K562 (cell line): ENCODE measurements around the gene GABRB1.

Experiments used
- CTCF ChIP-seq, 3 experiments: IDR thresholded peaks in 2 of 3; conservative IDR thresholded peaks in 1 of 3; 2 replicates each; pipeline ENCODE4 v1.5.1; 2011 to 2012; ENCODE audit warnings: low read length in 3 of 3, mild to moderate bottlenecking in 3 of 3, control low read depth in 2 of 3, improper control_type of control experiment in 1 of 3, inconsistent platforms in 1 of 3, low read depth in 1 of 3, mixed read lengths in 1 of 3, moderate library complexity in 1 of 3; ENCODE audit not compliant: insufficient read depth in 2 of 3
- JUND ChIP-seq, 2 experiments: IDR thresholded peaks; 2 replicates in 1 of 2; 3 replicates in 1 of 2; pipeline ENCODE4 v1.6.1; 2011; ENCODE audit warnings: borderline replicate concordance in 2 of 2, low read depth in 2 of 2, low read length in 2 of 2, improper control_type of control experiment in 1 of 2, missing biosample characterization in 1 of 2, missing genetic modification characterization in 1 of 2, missing genetic modification reagents in 1 of 2
- NONO ChIP-seq, 2 experiments: fragments of 200-400 bp in 1 of 2; fragments of 450-650 bp in 1 of 2; formaldehyde crosslinking in 1 of 2; IDR thresholded peaks; 2 replicates each; pipeline ENCODE4 v1.6.1; 2017; ENCODE audit warnings: low read depth in 2 of 2, mild to moderate bottlenecking in 2 of 2, moderate library complexity in 2 of 2, low read length in 1 of 2
- PML ChIP-seq: IDR thresholded peaks from 2 replicates; pipeline ENCODE4 v1.6.1; 2012; ENCODE audit warnings: low read length, inconsistent platforms
- SMARCA4 ChIP-seq: fragments of 450-650 bp; IDR thresholded peaks from 2 replicates; pipeline ENCODE4 v1.6.1; 2016

GRCh38 chr4:47075919-47076318, 44.6 kb downstream of the GABRB1 start:
- TF ChIP-seq PML (no peak), CTCF (IDR thresholded peaks at IDR 0.05 in 2 of 3, conservative IDR thresholded peaks at IDR 0.05 in 1 of 3; ENCODE audit: insufficient read depth in 2 of 3, low read depth in 1 of 3, low read length in 3 of 3) (no peak), JUND (IDR thresholded peaks at IDR 0.05; ENCODE audit: borderline replicate concordance, low read depth, low read length) (no peak), JUND (tag; IDR thresholded peaks at IDR 0.05; ENCODE audit: borderline replicate concordance, low read depth, low read length) (no peak), SMARCA4 (no peak), NONO (IDR thresholded peaks at IDR 0.05; ENCODE audit: low read depth in 2 of 2, low read length in 1 of 2) (no peak)
